KOPT-K1 (cell line): ENCODE results near the gene GEN1.

Source experiments
- H3K27ac ChIP-seq: fragments of 200-600 bp; sonication (generic); 2 replicates; pipeline ENCODE4 v1.5.1; 2016; ENCODE audit warnings: antibody characterized with exemption, mild to moderate bottlenecking, low read depth, low read length; ENCODE audit not compliant: poor library complexity, severe bottlenecking
- H3K36me3 ChIP-seq: fragments of 200-600 bp; sonication (generic); 2 replicates; pipeline ENCODE4 v1.5.1; 2017; ENCODE audit warnings: antibody characterized with exemption, mild to moderate bottlenecking, low read length, moderate library complexity; ENCODE audit not compliant: insufficient read depth
- H3K9me3 ChIP-seq: fragments of 200-600 bp; sonication (generic); 2 replicates; pipeline ENCODE4 v1.5.1; 2017; ENCODE audit warnings: antibody characterized with exemption, low read length, mild to moderate bottlenecking; ENCODE audit not compliant: insufficient read depth, poor library complexity, severe bottlenecking

Gene GEN1

GRCh38 chr2:17771956-17772355 is 18.0 kb downstream of the GEN1 start:
- Histone ChIP-seq H3K9me3 (no peaks in the 10 kb centered on the region), H3K27ac (no peak overlapping the region), H3K36me3 (peaks cover 93% of the 10 kb centered on the region)

GRCh38 chr2:17772532-17772931 is 18.6 kb downstream of the GEN1 start:
- peaks cover 92% of the 10 kb centered on the region for H3K36me3 ChIP-seq
- H3K27ac ChIP-seq, result no peak overlapping the region
- H3K9me3 ChIP-seq, result no peaks in the 10 kb centered on the region

- H3K36me3 ChIP-seq, result peaks cover 79% of the 10 kb centered on the region
Measured at GRCh38 chr2:17780546-17780945, 26.6 kb downstream of the GEN1 start.

GRCh38 chr2:17781482-17781881 is 27.5 kb downstream of the GEN1 start:
- Histone ChIP-seq H3K27ac (no peak overlapping the region), H3K36me3 (peaks cover 70% of the 10 kb centered on the region), H3K9me3 (no peaks in the 10 kb centered on the region)

More at GRCh38 chr2:17780546-17780945, 26.6 kb downstream of the GEN1 start:
- no peak overlapping the region for H3K27ac ChIP-seq
- H3K9me3 ChIP-seq, result no peaks in the 10 kb centered on the region

- Histone ChIP-seq H3K9me3 (no peaks in the 10 kb centered on the region), H3K27ac (no peak overlapping the region), H3K36me3 (peaks cover 21% of the 10 kb centered on the region)
Measured at GRCh38 chr2:17786727-17787126, 32.8 kb downstream of the GEN1 start.

GRCh38 chr2:17788773-17789172 is 34.8 kb downstream of the GEN1 start:
- Histone ChIP-seq H3K27ac (no peak overlapping the region), H3K9me3 (no peaks in the 10 kb centered on the region), H3K36me3 (0 out of 2 replicates have a peak, but pooled peaks cover 7% of the 10 kb centered on the region)

GRCh38 chr2:17790536-17790935 is 36.6 kb downstream of the GEN1 start:
- Histone ChIP-seq H3K27ac (no peak overlapping the region), H3K9me3 (no peaks in the 10 kb centered on the region), H3K36me3 (no peaks in the 10 kb centered on the region)

GRCh38 chr2:17791121-17791816 is 37.3 kb downstream of the GEN1 start:
- Histone ChIP-seq H3K9me3 (no peaks in the 10 kb centered on the region), H3K27ac (no peak overlapping the region), H3K36me3 (no peaks in the 10 kb centered on the region)

- Histone ChIP-seq H3K36me3 (no peaks in the 10 kb centered on the region), H3K9me3 (no peaks in the 10 kb centered on the region), H3K27ac (no peak overlapping the region)
Measured at GRCh38 chr2:17791817-17792130, 37.8 kb downstream of the GEN1 start.

GRCh38 chr2:17792515-17792914 is 38.6 kb downstream of the GEN1 start:
- H3K9me3 ChIP-seq, result no peaks in the 10 kb centered on the region
- no peaks in the 10 kb centered on the region for H3K36me3 ChIP-seq
- H3K27ac ChIP-seq, result no peak overlapping the region

GRCh38 chr2:17793296-17793695 is 39.4 kb downstream of the GEN1 start:
- Histone ChIP-seq H3K27ac (no peak overlapping the region), H3K9me3 (no peaks in the 10 kb centered on the region), H3K36me3 (no peaks in the 10 kb centered on the region)

- no peaks in the 10 kb centered on the region for H3K9me3 ChIP-seq
- H3K27ac ChIP-seq, result no peak overlapping the region
- H3K36me3 ChIP-seq, result no peaks in the 10 kb centered on the region
Measured at GRCh38 chr2:17793803-17794354, 39.9 kb downstream of the GEN1 start.

GRCh38 chr2:17795309-17795708 is 41.4 kb downstream of the GEN1 start:
- Histone ChIP-seq H3K9me3 (no peaks in the 10 kb centered on the region), H3K36me3 (no peaks in the 10 kb centered on the region), H3K27ac (no peak overlapping the region)

GRCh38 chr2:17798338-17798737 is 44.4 kb downstream of the GEN1 start:
- H3K27ac ChIP-seq, result no peak overlapping the region

GRCh38 chr2:17799301-17800120 is 45.6 kb downstream of the GEN1 start:
- no peak overlapping the region for H3K27ac ChIP-seq
- no peaks in the 10 kb centered on the region for H3K36me3 ChIP-seq
- H3K9me3 ChIP-seq, result no peaks in the 10 kb centered on the region

More at GRCh38 chr2:17798338-17798737, 44.4 kb downstream of the GEN1 start:
- H3K36me3 ChIP-seq, result no peaks in the 10 kb centered on the region
- H3K9me3 ChIP-seq, result no peaks in the 10 kb centered on the region
